ENCODE measurements around the gene ZFP36L1. TPM values are rescaled to one million over a fixed set of nuclear protein-coding genes. Genes with fewer than 3 reads are reported as not detected.

ZFP36L1 gene
- total and polyA plus RNA-seq, 10 of the 15 experiments (the other 5 are each of a cell fraction or from before 2014, with no cell fraction given), result 22.0 to 184 (median 66.1) TPM

DNA sequence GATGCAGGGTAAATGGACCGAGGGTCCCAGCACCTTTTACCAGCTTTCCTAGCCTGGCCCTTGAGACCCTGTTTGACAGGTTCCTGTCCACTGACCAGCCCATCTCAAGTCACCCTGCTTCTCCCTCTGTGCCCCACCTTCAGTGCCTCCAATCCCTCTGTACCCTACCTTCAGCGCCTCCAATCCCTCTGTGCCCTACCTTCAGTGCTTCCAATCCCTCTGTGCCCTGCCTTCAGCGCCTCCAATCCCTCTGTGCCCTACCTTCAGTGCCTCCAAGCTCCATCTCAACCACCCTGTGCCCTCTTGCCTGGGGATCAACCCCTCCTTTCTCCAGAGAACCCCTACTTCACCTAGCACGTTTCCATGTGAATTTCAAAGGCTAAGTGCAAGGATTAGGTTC lies 54.3 kb downstream of the ZFP36L1 start:
- peaks cover 22% of the 10 kb centered on the region for H3K4me1 ChIP-seq (ENCODE audit: control insufficient read depth, insufficient read depth, low read length)
- intact Hi-C loops (cut with micrococcal nuclease; ENCODE audit: unreplicated experiment), result no loop called here
- H3K9ac ChIP-seq (ENCODE audit: control insufficient read depth, insufficient read depth, low read length), result no peak overlapping the region
- H3K79me2 ChIP-seq (ENCODE audit: control insufficient read depth, insufficient read depth, low read length), result no peaks in the 10 kb centered on the region
- WGBS (ENCODE audit: insufficient coverage, insufficient replicate concordance, low lambda C conversion rate, missing lambda C conversion rate), result 53% methylated on average over 4 of the region's 4 CpGs
- DNase-seq (ENCODE audit: low read depth, low spot score), result no peak
- H3K9me3 ChIP-seq (replicated peaks; ENCODE audit: control insufficient read depth, insufficient read depth, low read length), result peaks cover 5% of the 10 kb centered on the region
- in situ Hi-C loops (cut with MboI), result no loop called here
- H3K4me2 ChIP-seq (ENCODE audit: control insufficient read depth, insufficient read depth), result no peak overlapping the region
- BruUV-seq (replicated peaks), result no TSS peak
- H3K27me3 ChIP-seq (replicated peaks in 1 of 2; ENCODE audit: control insufficient read depth in 2 of 2, insufficient read depth in 2 of 2, low read length in 1 of 2), result no peaks in the 10 kb centered on the region
- H3K4me3 ChIP-seq, result no peak overlapping the region
- ChIA-PET SMC1A (ENCODE audit: uncharacterized antibody, unreplicated experiment) (no interaction called here), RAD21 (ENCODE audit: unreplicated experiment) (interaction anchor here (0.6 kb wide), 1 partner anchor 54 kb away, joined by 4 read pairs; the partner anchor contains the start of gene ZFP36L1), POLR2A (no interaction called here), CTCF (no interaction called here)
- no peak for ATAC-seq
- no peaks in the 10 kb centered on the region for H3K36me3 ChIP-seq (ENCODE audit: control insufficient read depth in 2 of 2, insufficient read depth in 2 of 2, low read length in 1 of 2)
- H2AFZ ChIP-seq (ENCODE audit: control insufficient read depth, low read depth, low read length), result no peak overlapping the region
- no peak for FAIRE-seq
- TF ChIP-seq ZZZ3 (IDR thresholded peaks at IDR 0.05; ENCODE audit: control insufficient read depth, insufficient read length, low read depth), result no peak
- no peak for TF ChIP-seq NFYA (IDR thresholded peaks at IDR 0.05; ENCODE audit: borderline replicate concordance, low read depth, low read length)
- no peaks in the 10 kb centered on the region for H4K20me1 ChIP-seq (ENCODE audit: control insufficient read depth, insufficient read depth)
- no peak overlapping the region for H3K27ac ChIP-seq (ENCODE audit: control insufficient read depth, insufficient read depth)

Other genes with a start within 250 kb of the ZFP36L1 start
- 2.2 and 3.3 TPM in 2 replicates for gene ACTN1, start 186.2 kb upstream of the ZFP36L1 start, total RNA-seq (2014; rRNA removed)
- gene ACTN1, start 186.2 kb upstream of the ZFP36L1 start, total RNA-seq (2014; rRNA removed; fragmentation: Illumina TruSeq; extraction: Trizol), result 1.2 and 1.9 TPM in 2 replicates
- 3.8 and 5.7 TPM in 2 replicates for gene ACTN1, start 186.2 kb upstream of the ZFP36L1 start, total RNA-seq (2021)
- 18.5 and 39.4 TPM in 2 replicates for gene ACTN1, start 186.2 kb upstream of the ZFP36L1 start, polyA plus RNA-seq (2011; rRNA removed)
- 2.4 and 5.0 TPM in 2 replicates for gene ACTN1, start 186.2 kb upstream of the ZFP36L1 start, polyA plus RNA-seq (2014; fragmentation: Illumina TruSeq; extraction: Trizol)
- under 1 TPM; 0.14 to 0.51 TPM for gene ACTN1, start 186.2 kb upstream of the ZFP36L1 start, polyA plus RNA-seq (2014; fragmentation: Nextera tagmentation; extraction: Ambion mirVana)
- gene ACTN1, start 186.2 kb upstream of the ZFP36L1 start, polyA plus RNA-seq (2014; rRNA removed), result 2.8 and 3.1 TPM in 2 replicates
- 1 to 10 TPM; 3.0 to 3.1 TPM for gene ACTN1, start 186.2 kb upstream of the ZFP36L1 start, polyA plus RNA-seq (2016; fragmentation: Nextera tagmentation; extraction: Ambion mirVana)

Measured in GM12878 (cell line).